ENCODE results near the gene GNE.

GNE gene

DNA sequence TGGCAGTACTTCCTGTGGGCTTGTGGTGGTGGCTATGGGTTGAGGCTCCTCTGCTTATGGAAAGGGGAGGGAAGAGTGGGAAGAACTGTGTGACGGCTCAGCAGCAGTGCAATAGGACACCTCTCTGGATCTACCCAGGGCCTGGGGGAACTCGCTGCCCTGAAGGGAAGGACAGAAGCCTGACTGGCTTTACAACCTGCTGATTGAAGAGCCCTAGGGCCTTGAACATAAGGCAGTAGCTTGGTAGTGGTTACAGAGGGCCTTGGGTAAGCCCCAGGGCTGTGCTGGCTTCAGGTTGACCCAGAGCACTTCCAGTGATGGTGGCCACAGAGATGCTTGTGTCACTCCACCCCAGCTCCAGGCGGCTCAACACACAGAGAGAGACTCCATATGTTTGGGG is 83.5 kb downstream of the GNE start:
- TF ChIP-seq, protein P1, sequence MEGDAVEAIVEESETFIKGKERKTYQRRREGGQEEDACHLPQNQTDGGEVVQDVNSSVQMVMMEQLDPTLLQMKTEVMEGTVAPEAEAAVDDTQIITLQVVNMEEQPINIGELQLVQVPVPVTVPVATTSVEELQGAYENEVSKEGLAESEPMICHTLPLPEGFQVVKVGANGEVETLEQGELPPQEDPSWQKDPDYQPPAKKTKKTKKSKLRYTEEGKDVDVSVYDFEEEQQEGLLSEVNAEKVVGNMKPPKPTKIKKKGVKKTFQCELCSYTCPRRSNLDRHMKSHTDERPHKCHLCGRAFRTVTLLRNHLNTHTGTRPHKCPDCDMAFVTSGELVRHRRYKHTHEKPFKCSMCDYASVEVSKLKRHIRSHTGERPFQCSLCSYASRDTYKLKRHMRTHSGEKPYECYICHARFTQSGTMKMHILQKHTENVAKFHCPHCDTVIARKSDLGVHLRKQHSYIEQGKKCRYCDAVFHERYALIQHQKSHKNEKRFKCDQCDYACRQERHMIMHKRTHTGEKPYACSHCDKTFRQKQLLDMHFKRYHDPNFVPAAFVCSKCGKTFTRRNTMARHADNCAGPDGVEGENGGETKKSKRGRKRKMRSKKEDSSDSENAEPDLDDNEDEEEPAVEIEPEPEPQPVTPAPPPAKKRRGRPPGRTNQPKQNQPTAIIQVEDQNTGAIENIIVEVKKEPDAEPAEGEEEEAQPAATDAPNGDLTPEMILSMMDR (IDR thresholded peaks at IDR 0.05; ENCODE audit: insufficient read depth, low read length, missing control alignments): no peak
- no peak for DNase-seq (ENCODE audit: low read depth, low spot score)
- POLR2A ChIA-PET: no interaction called here

DNA sequence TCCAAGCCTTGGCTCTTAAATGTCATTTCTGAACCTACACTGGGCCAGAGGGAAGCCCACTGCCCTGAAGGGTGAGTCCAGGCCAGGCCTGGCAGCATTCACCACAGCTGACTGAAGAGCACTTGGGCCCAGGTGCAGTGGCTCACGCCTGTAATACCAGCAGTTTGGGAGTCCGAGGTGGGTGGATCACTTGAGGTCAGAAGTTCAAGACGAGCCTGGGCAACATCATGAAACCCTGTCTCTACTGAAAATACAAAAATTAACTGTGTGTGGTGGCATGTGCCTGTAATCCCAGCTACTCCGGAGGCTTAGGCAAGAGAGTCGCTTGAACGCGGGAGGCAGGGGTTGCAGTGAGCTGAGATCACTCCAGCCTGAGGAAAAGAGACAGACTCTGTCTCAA is 84.0 kb downstream of the GNE start:
- CTCF ChIA-PET: interaction anchor here (6.1 kb wide), 1 partner anchor 9 kb away, joined by 36 read pairs; no protein-coding TSS in a partner anchor
- TF ChIP-seq, protein P1 (IDR thresholded peaks at IDR 0.05; ENCODE audit: insufficient read depth, low read length, missing control alignments): no peak
- POLR2A ChIA-PET: no interaction called here
- no peak overlapping the region for H3K4me3 ChIP-seq (ENCODE audit: low read depth, low read length)
- DNase-seq (ENCODE audit: low read depth, low spot score): no peak

More for the DNA sequence above, 83.5 kb downstream of the GNE start:
- no peak overlapping the region for H3K4me3 ChIP-seq (ENCODE audit: low read depth, low read length)
- CTCF ChIA-PET: interaction anchor here (6.1 kb wide), 1 partner anchor 10 kb away, joined by 36 read pairs; no protein-coding TSS in a partner anchor

DNA sequence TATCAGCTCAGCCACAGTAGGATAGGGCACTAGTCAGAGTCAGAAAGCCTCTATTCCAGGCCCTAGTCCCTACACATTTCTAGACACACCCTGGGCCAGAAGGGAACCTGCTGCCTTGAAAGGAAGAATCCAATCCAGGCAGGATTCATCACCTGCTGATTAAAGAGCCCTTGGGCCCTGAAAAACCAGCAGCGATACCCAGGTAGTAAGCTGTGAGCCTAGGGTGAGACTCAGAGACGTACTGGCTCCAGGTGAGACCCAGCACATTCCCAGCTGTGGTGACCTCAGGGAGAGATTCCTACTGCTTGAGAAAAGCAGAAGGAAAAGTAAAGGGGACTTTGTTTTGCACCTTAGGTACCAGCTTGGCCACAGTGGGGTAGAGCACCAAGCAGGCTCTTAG is 84.4 kb downstream of the GNE start:
- TF ChIP-seq, protein P1 (IDR thresholded peaks at IDR 0.05; ENCODE audit: insufficient read depth, low read length, missing control alignments): no peak
- POLR2A ChIA-PET: no interaction called here
- DNase-seq (ENCODE audit: low read depth, low spot score): no peak
- CTCF ChIA-PET: interaction anchor here (6.1 kb wide), 1 partner anchor 9 kb away, joined by 36 read pairs; no protein-coding TSS in a partner anchor
- H3K4me3 ChIP-seq (ENCODE audit: low read depth, low read length): no peak overlapping the region

DNA sequence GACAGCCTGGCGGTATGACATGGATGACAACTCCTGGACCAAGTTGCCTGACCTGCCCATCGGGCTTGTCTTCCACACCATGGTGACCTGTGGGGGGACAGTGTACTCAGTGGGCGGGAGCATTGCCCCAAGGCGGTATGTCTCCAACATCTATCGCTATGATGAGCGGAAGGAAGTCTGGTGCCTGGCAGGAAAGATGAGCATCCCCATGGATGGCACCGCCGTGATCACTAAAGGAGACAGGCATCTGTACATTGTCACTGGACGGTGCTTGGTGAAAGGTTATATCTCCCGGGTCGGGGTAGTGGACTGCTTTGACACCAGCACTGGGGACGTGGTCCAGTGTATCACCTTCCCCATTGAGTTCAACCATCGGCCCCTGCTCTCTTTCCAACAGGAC is 87.7 kb downstream of the GNE start:
- DNase-seq (ENCODE audit: low read depth, low spot score): no peak
- ChIA-PET CTCF (interaction anchor here (2.8 to 3.0 kb wide), 2 partner anchors 19 kb away, joined by 11 to 13 read pairs; partner anchors contain the start of gene CLTA), POLR2A (interaction anchor here (0.5 kb wide), 1 partner anchor 65 kb away, joined by 6 read pairs; no protein-coding TSS in a partner anchor)
- TF ChIP-seq, protein P1 (IDR thresholded peaks at IDR 0.05; ENCODE audit: insufficient read depth, low read length, missing control alignments): no peak
- no peak overlapping the region for H3K4me3 ChIP-seq (ENCODE audit: low read depth, low read length)

DNA sequence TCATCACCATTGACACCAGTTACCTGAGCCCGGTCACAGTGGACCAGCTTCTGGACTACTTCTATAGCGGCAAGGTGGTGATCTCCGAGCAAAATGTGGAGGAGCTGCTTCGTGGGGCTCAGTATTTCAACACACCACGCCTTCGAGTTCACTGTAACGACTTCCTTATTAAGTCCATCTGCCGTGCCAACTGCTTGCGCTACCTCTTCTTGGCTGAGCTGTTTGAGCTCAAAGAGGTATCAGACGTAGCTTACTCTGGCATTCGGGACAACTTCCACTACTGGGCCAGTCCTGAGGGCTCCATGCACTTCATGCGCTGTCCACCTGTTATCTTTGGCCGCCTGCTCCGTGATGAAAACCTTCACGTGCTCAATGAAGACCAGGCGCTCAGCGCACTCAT is 88.5 kb downstream of the GNE start:
- ChIA-PET CTCF (interaction anchor here (0.9 to 2.8 kb wide), 3 partner anchors 19 to 215 kb away, joined by 3 to 11 read pairs (median 4); no protein-coding TSS in a partner anchor), POLR2A (interaction anchor here (0.7 to 1.2 kb wide), 2 partner anchors 12 to 21 kb away, joined by 3 read pairs; partner anchors contain the start of gene CLTA)
- TF ChIP-seq, protein P1 (IDR thresholded peaks at IDR 0.05; ENCODE audit: insufficient read depth, low read length, missing control alignments): no peak
- H3K4me3 ChIP-seq (ENCODE audit: low read depth, low read length): no peak overlapping the region
- no peak for DNase-seq (ENCODE audit: low read depth, low spot score)

DNA sequence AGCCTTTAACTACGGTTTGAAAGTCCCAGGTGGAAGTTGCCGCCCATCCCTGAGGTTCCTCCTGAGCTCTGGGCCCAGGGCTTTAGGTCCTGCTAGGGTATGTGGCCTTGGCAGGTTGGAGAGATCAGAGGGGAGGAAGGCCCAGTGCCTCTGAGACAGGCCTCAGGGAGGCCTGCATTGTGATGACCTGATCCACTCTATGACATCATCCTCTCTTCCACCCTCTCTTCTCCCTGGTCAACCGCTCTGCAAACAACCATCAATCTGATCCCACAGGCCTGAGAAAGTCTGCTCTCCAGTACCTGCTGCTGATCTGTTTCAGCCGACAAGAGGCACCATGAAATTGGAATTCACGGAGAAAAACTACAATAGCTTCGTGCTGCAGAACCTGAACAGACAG is 89.1 kb downstream of the GNE start, which contains the start of gene CCIN:
Gene CCIN (plus strand): TSS at position 223 of the 400 bp plus-strand sequence. CDS start 115 bp downstream, at position 338.
- ChIA-PET POLR2A (interaction anchor here (0.7 to 1.2 kb wide), 2 partner anchors 12 to 21 kb away, joined by 3 read pairs; partner anchors contain the start of gene CLTA), CTCF (interaction anchor here (0.9 to 4.0 kb wide), 5 partner anchors 20 to 214 kb away, joined by 3 to 35 read pairs (median 5); no protein-coding TSS in a partner anchor)
- H3K4me3 ChIP-seq (ENCODE audit: low read depth, low read length): no peak within 1 kb of the TSS
- DNase-seq (ENCODE audit: low read depth, low spot score): no peak
- TF ChIP-seq, protein P1 (IDR thresholded peaks at IDR 0.05; ENCODE audit: insufficient read depth, low read length, missing control alignments): no peak
